Measurements from ENCODE around the gene MIF.
"Not testable (repeated sequence)": the region's sequence is repeated elsewhere in the genome, so short reads cannot be mapped to it uniquely, and the experiment has no call there.

Gene MIF

GRCh38 chr22:23857606-23858483 is 36.3 kb upstream of the MIF start, which contains the start of gene SLC2A11:
TSS of gene SLC2A11 (plus strand) at chr22:23857875. CDS start at chr22:23858000, 125 bp downstream.
- peak within 1 kb of the TSS; percentile 74 for H3K4me3 ChIP-seq (ENCODE audit: low read depth, low read length)
- no peaks in the 10 kb centered on the region for H3K27me3 ChIP-seq (replicated peaks)
- peak; percentile 47 for TF ChIP-seq CTCF (IDR thresholded peaks at IDR 0.05; ENCODE audit: low read depth, low read length, missing control alignments)
- no peak within 1 kb of the TSS for H3K27ac ChIP-seq
- no peaks in the 10 kb centered on the region for H3K36me3 ChIP-seq (replicated peaks)
- in situ Hi-C loops (cut with HindIII; ENCODE audit: low pct_ligation_motif_present, low sequenced_read_pairs) = no loop called here
- peak; percentile 95 for DNase-seq

- H3K36me3 ChIP-seq (replicated peaks) = no peaks in the 10 kb centered on the region
- H3K27me3 ChIP-seq (replicated peaks) = no peaks in the 10 kb centered on the region
- no peak for TF ChIP-seq CTCF (IDR thresholded peaks at IDR 0.05; ENCODE audit: low read depth, low read length, missing control alignments)
- in situ Hi-C loops (cut with HindIII; ENCODE audit: low pct_ligation_motif_present, low sequenced_read_pairs) = no loop called here
- no peak for DNase-seq
- no peak overlapping the region for H3K27ac ChIP-seq
- H3K4me3 ChIP-seq (ENCODE audit: low read depth, low read length) = peak overlapping the region; percentile 74
These were observed 35.7 kb upstream of the MIF start for GRCh38 chr22:23858484-23858815.

GRCh38 chr22:23859201-23859600 is 35.0 kb upstream of the MIF start:
- H3K4me3 ChIP-seq (ENCODE audit: low read depth, low read length) = no peak overlapping the region
- no peaks in the 10 kb centered on the region for H3K27me3 ChIP-seq (replicated peaks)
- H3K27ac ChIP-seq = no peak overlapping the region
- in situ Hi-C loops (cut with HindIII; ENCODE audit: low pct_ligation_motif_present, low sequenced_read_pairs) = no loop called here
- no peak for TF ChIP-seq CTCF (IDR thresholded peaks at IDR 0.05; ENCODE audit: low read depth, low read length, missing control alignments)
- no peak for DNase-seq
- no peaks in the 10 kb centered on the region for H3K36me3 ChIP-seq (replicated peaks)

DNA sequence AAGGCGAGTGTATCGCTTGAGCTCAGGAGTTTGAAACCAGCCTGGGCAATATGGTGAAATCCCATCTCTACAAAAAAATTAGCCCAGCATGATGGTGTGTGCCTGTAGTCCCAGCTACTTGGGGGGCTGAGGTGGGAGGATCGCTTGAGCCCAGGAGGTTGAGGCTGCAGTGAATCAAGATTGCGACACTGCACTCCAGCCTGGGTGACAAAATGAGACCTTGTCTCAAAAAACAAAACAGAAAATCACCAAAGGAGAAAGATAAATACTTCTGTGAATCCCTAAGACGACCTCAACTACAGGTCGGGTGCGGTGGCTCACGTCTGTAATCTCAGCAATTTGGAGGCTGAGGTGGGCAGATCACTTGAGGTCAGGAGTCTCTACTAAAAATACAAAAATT is 34.0 kb upstream of the MIF start:
- in situ Hi-C loops (cut with HindIII; ENCODE audit: low pct_ligation_motif_present, low sequenced_read_pairs); DNase-seq: not testable (repeated sequence)

DNA sequence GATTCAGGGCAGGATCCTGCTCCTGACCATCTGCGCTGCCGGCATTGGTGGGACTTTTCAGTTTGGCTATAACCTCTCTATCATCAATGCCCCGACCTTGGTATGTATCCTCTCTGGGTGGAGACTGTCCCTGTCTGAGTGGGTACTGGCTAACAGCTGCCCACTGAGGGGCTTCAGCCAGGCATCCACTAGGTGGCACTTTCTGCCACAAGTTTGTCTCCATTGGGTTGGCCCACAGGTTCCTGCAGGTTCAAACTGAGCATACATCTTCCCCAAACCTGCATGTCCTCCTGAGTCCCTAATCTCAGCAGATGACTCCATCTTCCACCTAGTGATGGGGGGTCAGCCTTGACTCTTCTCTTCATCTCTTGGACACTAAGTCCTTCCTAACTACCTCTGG is 32.1 kb upstream of the MIF start:
- Histone ChIP-seq H3K36me3 (replicated peaks) (no peaks in the 10 kb centered on the region), H3K4me3 (ENCODE audit: low read depth, low read length) (no peak overlapping the region), H3K27ac (no peak overlapping the region), H3K27me3 (replicated peaks) (no peaks in the 10 kb centered on the region)
- in situ Hi-C loops (cut with HindIII; ENCODE audit: low pct_ligation_motif_present, low sequenced_read_pairs) = no loop called here
- TF ChIP-seq CTCF (IDR thresholded peaks at IDR 0.05; ENCODE audit: low read depth, low read length, missing control alignments) = peak; percentile 87
- peak; percentile 34 for DNase-seq

More for the DNA sequence above, 34.0 kb upstream of the MIF start:
- not testable (repeated sequence) for H3K36me3 ChIP-seq (replicated peaks); H3K27ac ChIP-seq; H3K4me3 ChIP-seq (ENCODE audit: low read depth, low read length); H3K27me3 ChIP-seq (replicated peaks)

GRCh38 chr22:23864499-23865154 is 29.6 kb upstream of the MIF start:
- H3K27ac ChIP-seq; H3K27me3 ChIP-seq (replicated peaks); in situ Hi-C loops (cut with HindIII; ENCODE audit: low pct_ligation_motif_present, low sequenced_read_pairs); H3K36me3 ChIP-seq (replicated peaks); DNase-seq; H3K4me3 ChIP-seq (ENCODE audit: low read depth, low read length): not testable (repeated sequence)

Data from brain microvascular endothelial cell (primary cell).